ENCODE data around the gene RAB11FIP5. TPM values are rescaled to one million over a fixed set of nuclear protein-coding genes. Genes with fewer than 3 reads are reported as not detected.

Gene RAB11FIP5
- total RNA-seq, 1 experiment from 2014 or later: 26.6 TPM

GRCh38 chr2:73104933-73105332, 7.8 kb downstream of the RAB11FIP5 start:
- H3K9me2 ChIP-seq (replicated peaks; ENCODE audit: low read length): no peaks in the 10 kb centered on the region
- H3K4me3 ChIP-seq (ENCODE audit: low read length): no peak overlapping the region
- H2AFZ ChIP-seq (ENCODE audit: low read length): no peak overlapping the region
- no peaks in the 10 kb centered on the region for H3K36me3 ChIP-seq (ENCODE audit: low read depth, low read length)
- H3K4me2 ChIP-seq (ENCODE audit: low read length): no peak overlapping the region
- BruUV-seq (replicated peaks): no TSS peak
- ChIA-PET POLR2A (ENCODE audit: unreplicated experiment) (no interaction called here), CTCF (no interaction called here)
- DNase-seq (no peak), ATAC-seq (no peak)
- no peak overlapping the region for H3K27ac ChIP-seq (ENCODE audit: low read length)
- TF ChIP-seq, protein P1, sequence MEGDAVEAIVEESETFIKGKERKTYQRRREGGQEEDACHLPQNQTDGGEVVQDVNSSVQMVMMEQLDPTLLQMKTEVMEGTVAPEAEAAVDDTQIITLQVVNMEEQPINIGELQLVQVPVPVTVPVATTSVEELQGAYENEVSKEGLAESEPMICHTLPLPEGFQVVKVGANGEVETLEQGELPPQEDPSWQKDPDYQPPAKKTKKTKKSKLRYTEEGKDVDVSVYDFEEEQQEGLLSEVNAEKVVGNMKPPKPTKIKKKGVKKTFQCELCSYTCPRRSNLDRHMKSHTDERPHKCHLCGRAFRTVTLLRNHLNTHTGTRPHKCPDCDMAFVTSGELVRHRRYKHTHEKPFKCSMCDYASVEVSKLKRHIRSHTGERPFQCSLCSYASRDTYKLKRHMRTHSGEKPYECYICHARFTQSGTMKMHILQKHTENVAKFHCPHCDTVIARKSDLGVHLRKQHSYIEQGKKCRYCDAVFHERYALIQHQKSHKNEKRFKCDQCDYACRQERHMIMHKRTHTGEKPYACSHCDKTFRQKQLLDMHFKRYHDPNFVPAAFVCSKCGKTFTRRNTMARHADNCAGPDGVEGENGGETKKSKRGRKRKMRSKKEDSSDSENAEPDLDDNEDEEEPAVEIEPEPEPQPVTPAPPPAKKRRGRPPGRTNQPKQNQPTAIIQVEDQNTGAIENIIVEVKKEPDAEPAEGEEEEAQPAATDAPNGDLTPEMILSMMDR (conservative IDR thresholded peaks at IDR 0.05; ENCODE audit: low read depth, low read length): no peak
- TF ChIP-seq EZH2 (IDR thresholded peaks at IDR 0.05; ENCODE audit: low read length, unreplicated experiment) (no peak), EZH2phosphoT487 (IDR thresholded peaks at IDR 0.05; ENCODE audit: borderline replicate concordance, low read length) (no peak)
- intact Hi-C loops (cut with micrococcal nuclease): no loop called here
- peaks cover 88% of the 10 kb centered on the region for H3K79me2 ChIP-seq (ENCODE audit: low read length)
- peaks cover 8% of the 10 kb centered on the region; the same call in 1 of the 2 replicates for H4K20me1 ChIP-seq (ENCODE audit: low read length)
- no peaks in the 10 kb centered on the region for H3F3A ChIP-seq (ENCODE audit: low read length, unreplicated experiment)
- no peak overlapping the region for H3K9ac ChIP-seq (ENCODE audit: low read length)
- no peaks in the 10 kb centered on the region for H3K9me3 ChIP-seq (ENCODE audit: low read length)
- no peaks in the 10 kb centered on the region for H3K27me3 ChIP-seq (ENCODE audit: low read length)
- H3K4me1 ChIP-seq (ENCODE audit: insufficient read depth, low read length): peaks cover 4% of the 10 kb centered on the region; the same call in 1 of the 2 replicates

GRCh38 chr2:73103018-73103542, 9.7 kb downstream of the RAB11FIP5 start:
- TF ChIP-seq EZH2 (IDR thresholded peaks at IDR 0.05; ENCODE audit: low read length, unreplicated experiment) (no peak), EZH2phosphoT487 (IDR thresholded peaks at IDR 0.05; ENCODE audit: borderline replicate concordance, low read length) (no peak)
- TF ChIP-seq, protein P1 (conservative IDR thresholded peaks at IDR 0.05; ENCODE audit: low read depth, low read length): no peak
- no peak overlapping the region for H3K4me2 ChIP-seq (ENCODE audit: low read length)
- H3K27ac ChIP-seq (ENCODE audit: low read length): no peak overlapping the region
- no peak overlapping the region for H2AFZ ChIP-seq (ENCODE audit: low read length)
- peaks cover 4% of the 10 kb centered on the region; the same call in 1 of the 2 replicates for H4K20me1 ChIP-seq (ENCODE audit: low read length)
- peaks cover 3% of the 10 kb centered on the region; the same call in 1 of the 2 replicates for H3K4me1 ChIP-seq (ENCODE audit: insufficient read depth, low read length)
- H3K9ac ChIP-seq (ENCODE audit: low read length): no peak overlapping the region
- intact Hi-C loops (cut with micrococcal nuclease): no loop called here
- peaks cover 76% of the 10 kb centered on the region for H3K79me2 ChIP-seq (ENCODE audit: low read length)
- CTCF ChIA-PET: no interaction called here
- POLR2A ChIA-PET (ENCODE audit: unreplicated experiment): no interaction called here
- H3K27me3 ChIP-seq (ENCODE audit: low read length): no peaks in the 10 kb centered on the region
- no TSS peak for BruUV-seq (replicated peaks)
- no peak overlapping the region for H3K4me3 ChIP-seq (ENCODE audit: low read length)
- H3K9me3 ChIP-seq (ENCODE audit: low read length): no peaks in the 10 kb centered on the region
- no peaks in the 10 kb centered on the region for H3K9me2 ChIP-seq (replicated peaks; ENCODE audit: low read length)
- H3F3A ChIP-seq (ENCODE audit: low read length, unreplicated experiment): no peaks in the 10 kb centered on the region
- ATAC-seq (no peak), DNase-seq (no peak)
- H3K36me3 ChIP-seq (ENCODE audit: low read depth, low read length): no peaks in the 10 kb centered on the region

DNA sequence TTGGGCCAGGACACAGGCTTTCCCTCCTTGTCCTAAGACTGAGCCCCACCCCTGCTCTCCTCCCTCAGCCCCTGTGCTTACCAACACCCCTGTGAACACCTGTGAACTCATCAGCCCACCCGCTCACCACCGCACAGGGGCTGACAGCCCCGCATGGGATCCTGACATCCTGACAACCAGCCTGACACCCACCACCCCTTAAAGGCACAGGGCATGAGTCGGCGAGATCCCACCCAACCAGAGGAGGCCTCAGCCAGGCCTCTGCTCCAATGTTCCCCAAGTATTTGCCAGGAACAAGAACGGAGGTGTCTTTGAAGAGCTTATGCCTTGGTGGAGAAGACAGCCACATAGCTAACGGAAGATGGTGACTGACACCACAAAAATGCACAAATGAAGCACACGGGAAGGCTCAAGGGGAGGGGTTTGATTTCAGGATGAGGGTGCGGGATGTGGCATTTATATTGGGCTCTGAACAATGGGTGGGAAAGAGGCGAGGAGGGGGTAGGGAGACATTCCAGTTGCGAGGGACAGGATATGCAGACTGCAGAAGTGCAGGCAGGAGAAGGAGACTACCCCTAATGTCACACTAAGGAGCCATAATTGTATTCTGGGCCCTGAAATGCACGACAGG, 11.0 kb downstream of the RAB11FIP5 start:
- no peak for TF ChIP-seq EZH2phosphoT487 (IDR thresholded peaks at IDR 0.05; ENCODE audit: borderline replicate concordance, low read length)
- TF ChIP-seq, protein P1 (conservative IDR thresholded peaks at IDR 0.05; ENCODE audit: low read depth, low read length): no peak
- TF ChIP-seq EZH2 (IDR thresholded peaks at IDR 0.05; ENCODE audit: low read length, unreplicated experiment): no peak
- no peaks in the 10 kb centered on the region for H3F3A ChIP-seq (ENCODE audit: low read length, unreplicated experiment)
- no peaks in the 10 kb centered on the region for H3K9me2 ChIP-seq (replicated peaks; ENCODE audit: low read length)
- H3K4me2 ChIP-seq (ENCODE audit: low read length): no peak overlapping the region
- H3K79me2 ChIP-seq (ENCODE audit: low read length): peaks cover 74% of the 10 kb centered on the region
- H3K4me1 ChIP-seq (ENCODE audit: insufficient read depth, low read length): peaks cover 3% of the 10 kb centered on the region; the same call in 1 of the 2 replicates
- no peak overlapping the region for H2AFZ ChIP-seq (ENCODE audit: low read length)
- H3K9ac ChIP-seq (ENCODE audit: low read length): no peak overlapping the region
- CTCF ChIA-PET: no interaction called here
- no peak overlapping the region for H3K4me3 ChIP-seq (ENCODE audit: low read length)
- peak; percentile 24 for ATAC-seq
- peaks cover 4% of the 10 kb centered on the region; the same call in 1 of the 2 replicates for H4K20me1 ChIP-seq (ENCODE audit: low read length)
- H3K36me3 ChIP-seq (ENCODE audit: low read depth, low read length): no peaks in the 10 kb centered on the region
- POLR2A ChIA-PET (ENCODE audit: unreplicated experiment): no interaction called here
- intact Hi-C loops (cut with micrococcal nuclease): no loop called here
- BruUV-seq (replicated peaks): no TSS peak
- no peaks in the 10 kb centered on the region for H3K9me3 ChIP-seq (ENCODE audit: low read length)
- H3K27ac ChIP-seq (ENCODE audit: low read length): no peak overlapping the region
- DNase-seq: peak; percentile 33
- H3K27me3 ChIP-seq (ENCODE audit: low read length): no peaks in the 10 kb centered on the region

All from PC-3 (cell line).